HG03432 (cell line): ENCODE results near the gene DBT.
"Not testable (repeated sequence)": the region's sequence is repeated elsewhere in the genome, so short reads cannot be mapped to it uniquely, and the experiment has no call there.

Experiments used
- ATAC-seq: cut with Tn5 transposase; IDR thresholded peaks from one replicate; pipeline ENCODE4 v1.9.1; 2021; ENCODE audit warnings: mild to moderate bottlenecking, moderate library complexity; ENCODE audit not compliant: unreplicated experiment

Gene DBT

DNA sequence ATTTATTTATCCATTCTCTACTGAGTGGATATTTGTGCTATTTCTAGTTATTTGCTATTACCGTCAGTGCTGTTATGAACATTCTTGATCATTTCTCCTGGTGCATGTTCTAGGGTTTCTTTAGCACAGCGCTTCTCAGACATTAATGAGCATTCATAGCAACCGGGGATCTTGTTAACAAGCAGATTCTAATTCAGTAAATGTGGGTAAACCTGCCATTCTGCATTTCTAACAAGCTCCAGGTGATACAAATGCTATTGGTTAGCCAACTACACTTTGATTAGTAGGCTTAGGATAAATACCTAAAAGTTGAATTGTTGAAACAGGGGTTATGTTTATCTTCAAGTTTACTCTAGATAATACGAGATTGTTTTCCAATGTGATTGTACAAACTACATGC lies 3.3 kb upstream of the DBT start:
- ATAC-seq: no peak

DNA sequence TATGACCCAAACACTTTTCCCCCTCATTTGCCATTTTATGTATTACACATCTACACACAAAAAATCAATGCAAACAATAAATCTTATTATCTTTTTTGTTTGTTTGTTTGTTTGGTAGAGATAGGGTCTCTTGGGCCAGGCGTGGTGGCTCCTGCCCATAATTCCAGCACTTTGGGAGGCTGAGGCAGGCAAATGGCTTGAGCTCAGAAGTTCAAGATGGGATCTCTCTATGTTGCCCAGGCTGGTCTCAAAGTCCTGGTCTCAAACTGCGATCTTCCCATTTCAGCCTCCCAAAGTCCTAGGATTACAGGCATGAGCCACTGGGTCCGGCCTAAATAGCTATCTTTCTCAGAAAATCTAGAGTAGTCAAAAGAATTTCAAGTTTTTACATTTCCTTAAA lies 1.2 kb upstream of the DBT start:
- no peak for ATAC-seq

DNA sequence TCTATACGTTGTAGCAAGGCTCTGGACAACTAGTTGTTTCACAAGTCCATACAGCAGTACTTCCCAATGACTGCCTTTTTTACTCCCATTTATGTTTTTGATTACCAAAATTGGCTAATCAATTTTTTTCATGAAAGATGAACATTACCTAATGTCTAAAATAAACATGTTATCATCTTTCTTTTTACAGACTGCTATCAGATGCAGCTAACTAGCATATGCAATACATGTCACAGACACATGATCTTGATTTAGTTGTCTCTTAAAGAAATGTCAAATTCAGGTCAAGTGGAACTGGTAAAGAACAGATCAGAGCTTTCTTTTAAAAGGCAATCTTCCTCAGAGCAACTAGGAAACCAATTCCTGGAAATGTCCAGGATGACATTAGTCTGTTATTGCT lies 630 bp upstream of the DBT start:
- ATAC-seq: no peak

DNA sequence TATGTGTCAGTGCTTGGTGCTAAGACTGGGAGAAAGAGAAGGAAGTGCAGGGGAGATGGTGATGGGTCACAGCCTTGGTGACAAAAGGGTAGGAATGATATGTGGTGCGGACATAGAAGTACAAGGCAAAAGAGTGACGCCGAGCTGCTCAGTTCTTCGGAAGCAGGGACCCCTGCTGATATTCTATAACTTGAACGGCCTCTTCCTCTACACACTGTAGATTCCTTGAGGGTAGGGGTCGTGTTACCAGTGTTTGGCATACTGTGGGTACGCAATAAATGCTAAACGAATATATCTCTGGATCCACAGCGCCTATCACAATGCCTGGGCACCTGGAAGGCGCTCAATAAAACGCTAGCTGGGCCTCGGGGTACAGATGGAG lies 488 bp downstream of the DBT start:
- no peak for ATAC-seq

DNA sequence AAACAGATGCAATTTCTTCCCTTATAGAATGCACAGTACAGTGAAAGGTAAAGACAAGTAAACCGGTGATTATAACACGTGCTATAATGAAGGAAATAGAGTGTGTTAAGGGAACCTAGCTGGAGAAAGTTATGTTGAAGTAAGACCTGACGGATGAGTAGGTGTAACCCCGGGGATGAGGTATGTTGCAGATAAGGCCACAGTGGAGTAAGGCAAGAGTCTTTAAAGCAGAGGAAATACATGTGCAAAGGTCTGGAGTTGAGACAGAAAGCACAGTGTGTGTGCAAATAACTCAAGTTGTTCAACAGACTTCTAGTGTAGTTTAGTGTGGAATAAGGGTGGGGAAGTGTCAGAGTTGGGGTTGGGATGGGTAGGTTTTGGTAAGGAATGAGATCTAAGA lies 2.9 kb downstream of the DBT start:
- ATAC-seq: no peak

DNA sequence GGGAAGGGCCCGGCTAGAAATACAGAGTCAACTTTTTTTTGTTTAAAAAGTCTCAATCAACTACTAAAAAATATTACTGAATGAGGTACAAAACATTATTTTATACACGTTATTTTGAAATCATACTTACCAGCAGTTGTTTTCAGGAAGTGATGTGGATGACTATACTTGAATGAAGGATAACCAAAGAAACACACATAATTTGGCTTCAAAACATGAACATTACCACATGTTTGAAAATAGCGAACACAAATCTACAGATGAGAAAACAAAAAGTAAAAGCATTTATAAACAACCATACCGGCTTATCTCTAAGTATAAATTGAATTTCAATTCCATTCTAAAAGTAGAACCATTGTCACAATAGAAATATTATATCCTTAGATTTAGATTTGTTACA lies 9.0 kb downstream of the DBT start:
- ATAC-seq: no peak

DNA sequence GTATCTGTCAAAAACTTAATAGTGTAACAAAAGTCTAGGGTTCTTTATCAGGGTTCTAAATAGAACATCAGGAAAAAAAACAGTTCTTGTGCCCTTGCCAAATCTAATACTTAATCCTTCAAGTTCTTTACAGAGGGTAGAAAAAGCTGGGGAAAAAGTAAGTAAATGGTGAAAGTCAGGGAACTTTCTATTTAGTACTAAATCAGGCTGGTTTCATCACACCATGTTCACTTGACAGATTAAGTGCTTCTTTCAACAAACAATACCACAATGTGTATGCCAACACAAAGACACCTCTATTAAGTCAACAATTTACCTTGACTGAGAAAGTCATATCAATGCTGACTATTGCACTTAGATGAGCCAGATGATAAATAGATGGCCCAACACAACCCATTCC lies 9.7 kb downstream of the DBT start:
- ATAC-seq: no peak

DNA sequence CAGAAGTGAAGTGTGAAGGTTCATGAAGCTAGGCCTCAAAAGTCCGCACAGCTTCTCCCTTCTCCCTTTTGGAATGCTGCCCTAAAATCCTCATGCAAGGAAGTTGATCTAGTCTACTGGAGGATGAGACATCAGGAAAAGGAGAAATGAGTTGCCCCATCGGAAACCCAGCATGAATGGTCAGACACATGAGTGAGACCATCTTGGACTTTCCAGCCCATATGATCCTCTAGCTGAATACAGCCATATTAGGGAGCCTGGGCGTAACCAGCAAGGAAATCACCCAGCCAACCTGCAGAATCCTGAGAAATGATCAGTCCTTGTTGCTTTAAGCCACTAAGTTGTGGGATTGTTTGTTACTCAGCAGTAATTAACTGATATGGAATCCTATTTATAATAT lies 12.5 kb downstream of the DBT start:
- no peak for ATAC-seq

DNA sequence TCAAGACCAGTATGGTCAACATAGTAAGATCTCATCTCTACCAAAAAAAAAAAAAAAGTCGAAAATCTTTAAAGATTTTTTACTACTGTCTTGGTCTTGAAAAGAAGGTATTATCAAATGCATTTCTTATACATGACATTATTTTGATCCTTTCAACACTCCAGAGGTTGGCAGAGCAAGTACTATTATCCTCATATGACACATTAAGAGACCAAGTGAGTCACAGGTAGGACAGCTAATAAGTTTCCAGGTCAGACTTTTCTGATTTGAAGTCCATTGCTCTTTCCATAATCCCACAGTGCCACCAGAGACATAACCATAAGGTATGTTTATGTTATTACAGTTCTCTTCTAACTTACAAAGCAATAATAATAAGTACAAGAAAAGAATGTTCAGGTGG lies 15.2 kb downstream of the DBT start:
- ATAC-seq: no peak

DNA sequence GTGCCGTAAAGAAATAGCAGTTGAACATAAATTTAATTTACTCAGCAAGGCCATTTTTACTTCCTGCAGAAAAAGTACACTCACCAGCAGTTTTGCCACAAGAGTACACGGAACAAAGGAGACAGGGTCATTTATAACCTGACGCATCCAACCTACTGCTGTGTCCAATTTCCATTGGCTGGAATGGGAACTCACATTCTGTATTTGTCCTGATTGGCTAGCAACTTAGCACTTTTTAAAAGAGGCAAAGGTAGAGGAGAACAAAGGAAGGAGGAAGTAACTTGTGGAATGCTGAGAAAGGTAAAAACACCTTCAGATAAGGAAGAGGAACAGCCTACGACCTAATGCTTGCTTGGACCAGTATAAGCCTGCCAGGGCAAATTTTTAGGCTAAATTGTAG lies 16.1 kb downstream of the DBT start:
- not testable (repeated sequence) for ATAC-seq

DNA sequence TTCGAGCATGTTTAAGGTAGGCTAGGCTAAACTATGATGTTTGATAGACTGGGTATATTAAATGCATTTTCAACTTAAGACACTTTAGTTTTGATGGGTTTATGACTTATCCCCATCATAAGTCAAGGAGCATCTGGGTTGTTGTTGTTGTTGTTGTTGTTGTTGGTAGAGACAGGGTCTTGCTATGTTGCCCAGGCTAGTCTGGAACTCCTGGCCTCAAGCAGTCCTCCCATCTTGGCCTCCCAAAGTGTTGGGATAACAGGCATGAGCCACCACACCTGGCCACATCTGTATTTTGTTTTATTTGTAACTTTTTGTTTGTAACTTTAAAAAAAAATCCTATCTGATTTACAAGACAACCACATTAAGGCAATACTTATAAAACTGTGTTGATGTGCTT lies 17.5 kb downstream of the DBT start:
- no peak for ATAC-seq

DNA sequence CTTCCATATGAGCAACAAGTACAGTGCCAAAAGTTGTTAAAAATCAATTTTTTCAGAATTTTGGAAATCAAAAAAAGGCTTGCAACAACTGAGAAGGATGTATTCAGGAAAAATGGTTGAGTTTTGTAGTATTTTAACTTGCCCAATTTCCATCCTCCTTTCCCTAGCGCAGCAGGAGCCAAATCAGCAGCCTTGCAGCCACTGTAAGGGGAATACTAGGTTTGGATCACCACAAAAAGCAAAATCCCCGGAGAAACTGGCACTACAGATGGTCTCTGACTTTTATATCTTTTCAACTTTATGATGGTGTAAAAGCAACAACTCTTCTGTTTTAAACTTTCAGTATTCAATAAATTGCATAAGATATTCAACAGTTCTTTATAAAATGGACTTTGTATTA lies 17.9 kb downstream of the DBT start:
- ATAC-seq: no peak

DNA sequence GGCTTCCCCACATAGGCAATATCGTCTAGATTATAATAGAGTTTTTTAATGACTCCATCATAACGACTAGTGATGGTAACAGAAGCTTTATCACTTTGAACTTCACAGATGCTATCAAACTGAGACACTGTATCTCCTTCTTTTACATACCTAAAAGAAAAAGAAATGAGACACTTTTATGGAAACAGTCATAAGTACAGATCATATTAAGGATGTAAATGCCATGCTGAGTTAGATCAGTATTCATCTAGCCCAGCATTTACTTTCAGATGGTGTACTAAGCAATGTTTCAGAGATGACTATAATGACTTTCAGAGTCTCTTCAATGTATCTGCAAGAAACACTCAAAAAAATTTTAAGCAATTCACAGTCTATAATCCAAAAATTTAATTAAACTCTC lies 18.9 kb downstream of the DBT start:
- no peak for ATAC-seq

DNA sequence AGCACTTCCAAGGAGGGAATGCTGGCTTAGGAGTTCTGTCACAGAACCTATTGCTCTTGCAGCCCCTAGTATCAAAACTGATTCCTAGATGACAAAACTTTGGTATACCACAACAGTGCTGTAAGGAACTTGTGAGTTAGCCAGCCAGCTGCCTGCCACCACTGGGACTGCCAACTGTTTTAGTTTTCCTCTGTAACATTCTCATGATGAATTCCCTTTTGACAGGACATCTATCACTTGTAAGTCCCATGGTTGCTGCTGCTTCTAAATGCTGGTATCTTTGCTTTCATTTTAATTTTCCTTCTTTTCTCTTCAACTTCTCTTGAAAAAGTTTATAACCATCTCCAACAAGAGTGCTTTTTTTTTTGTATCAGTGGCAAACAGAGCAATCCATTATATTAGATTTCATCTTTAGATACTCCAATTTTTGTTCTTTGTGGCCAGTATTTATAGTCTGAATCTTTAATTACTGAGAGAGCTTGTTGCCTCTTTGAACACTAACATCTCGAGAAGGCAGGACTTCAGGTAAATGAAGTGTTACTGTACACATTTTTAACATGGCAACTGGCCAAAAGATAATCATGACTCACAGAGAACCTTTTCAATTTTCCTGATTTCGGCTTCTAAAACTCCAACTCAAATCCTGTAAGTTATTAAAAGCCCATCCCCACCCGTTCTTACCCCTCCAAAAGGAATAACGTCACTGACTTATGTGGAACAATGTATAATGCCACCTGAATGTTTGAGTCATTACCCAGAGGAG lies 19.8 kb downstream of the DBT start:
- no peak for ATAC-seq

DNA sequence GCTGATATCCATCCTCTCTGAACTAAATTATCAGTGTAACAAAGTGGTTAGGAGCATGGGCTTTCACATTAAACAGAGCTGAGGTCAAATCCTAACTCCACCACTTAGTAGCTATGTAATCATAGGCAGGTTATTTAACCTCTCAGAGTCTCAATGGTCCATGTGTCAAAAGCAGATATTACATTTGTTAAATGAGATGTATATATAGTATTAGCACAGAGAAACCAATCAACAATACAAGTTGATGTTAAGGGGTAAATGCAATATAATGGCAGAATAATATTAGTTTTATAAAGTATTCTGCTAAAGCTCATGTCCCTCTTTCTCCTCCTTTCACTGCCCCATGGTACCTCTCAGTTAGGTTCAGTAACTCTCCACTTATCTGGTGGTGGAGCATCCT lies 27.2 kb downstream of the DBT start:
- no peak for ATAC-seq

DNA sequence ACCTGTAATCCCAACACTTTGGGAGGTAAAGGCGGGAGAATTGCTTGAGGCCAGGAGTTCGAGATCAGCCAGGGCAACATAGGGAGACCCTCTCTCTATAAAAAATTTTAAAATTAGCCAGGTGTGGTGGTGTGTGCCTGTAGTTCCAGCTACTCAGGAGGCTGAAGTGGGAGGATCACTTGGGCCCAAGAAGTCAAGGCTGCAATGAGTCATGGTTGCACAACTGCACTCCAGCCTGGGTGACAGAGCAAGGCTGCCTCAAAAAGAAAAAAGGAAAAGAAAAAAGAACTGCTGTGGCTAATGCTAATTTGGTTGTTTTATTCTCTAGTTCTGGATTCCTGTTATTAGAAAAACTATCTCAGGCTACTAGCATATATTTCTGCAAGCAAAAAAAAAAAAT lies 29.8 kb downstream of the DBT start:
- ATAC-seq: no peak

DNA sequence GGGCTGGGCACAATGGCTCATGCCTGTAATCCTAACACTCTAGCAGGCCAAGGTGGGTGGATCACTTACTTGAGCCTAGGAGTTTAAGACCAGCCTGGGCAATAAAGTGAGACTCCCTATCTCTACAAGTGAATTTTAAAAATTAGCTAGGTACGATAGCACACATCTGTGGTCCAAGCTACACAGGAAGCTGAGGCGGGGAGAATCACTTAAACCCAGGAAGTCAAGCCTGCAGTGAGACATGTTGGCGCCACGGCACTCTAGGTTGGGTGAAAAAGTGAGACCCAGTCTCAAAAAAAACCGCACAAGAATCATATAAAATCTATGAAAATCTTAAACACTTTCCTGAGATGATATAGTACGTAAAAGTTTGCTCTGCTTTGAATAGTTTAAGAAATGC lies 30.2 kb downstream of the DBT start:
- ATAC-seq: no peak

DNA sequence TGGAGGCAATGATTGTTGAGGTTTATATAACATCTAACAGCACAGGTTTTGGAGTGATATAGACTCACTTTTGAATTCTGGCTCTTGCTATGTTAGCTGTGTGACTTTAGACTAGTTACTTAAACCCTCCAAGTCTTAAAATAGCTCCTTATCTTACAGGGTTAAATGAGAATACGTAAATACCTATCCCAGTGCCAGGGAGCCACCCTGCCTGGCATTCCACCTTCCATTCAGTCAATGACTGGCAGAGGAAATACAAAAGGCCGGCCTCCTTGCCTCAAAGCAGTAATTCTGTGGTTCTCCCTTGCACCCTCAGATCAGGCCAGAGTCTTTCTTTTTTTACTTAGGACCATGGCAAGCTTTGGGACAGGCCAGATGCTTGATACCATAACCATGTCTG lies 31.8 kb downstream of the DBT start:
- no peak for ATAC-seq

DNA sequence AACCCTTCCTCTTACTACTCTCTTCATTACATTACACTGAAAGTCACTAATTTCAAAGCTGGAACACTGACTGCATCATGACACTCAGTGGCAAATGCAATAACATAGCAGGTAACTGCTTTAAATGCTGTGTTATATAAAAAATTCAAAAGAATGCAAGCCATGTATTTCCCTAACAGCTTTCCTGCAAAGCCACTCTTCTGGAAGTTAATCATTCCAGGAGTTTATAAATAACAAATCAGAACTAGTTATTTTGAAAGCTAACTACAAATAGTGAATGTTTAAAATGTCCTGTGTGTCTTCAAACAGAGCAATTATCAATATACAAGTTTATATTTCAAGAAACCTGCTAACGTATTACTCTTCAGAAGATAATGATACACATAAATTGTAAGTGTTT lies 34.5 kb downstream of the DBT start:
- no peak for ATAC-seq

DNA sequence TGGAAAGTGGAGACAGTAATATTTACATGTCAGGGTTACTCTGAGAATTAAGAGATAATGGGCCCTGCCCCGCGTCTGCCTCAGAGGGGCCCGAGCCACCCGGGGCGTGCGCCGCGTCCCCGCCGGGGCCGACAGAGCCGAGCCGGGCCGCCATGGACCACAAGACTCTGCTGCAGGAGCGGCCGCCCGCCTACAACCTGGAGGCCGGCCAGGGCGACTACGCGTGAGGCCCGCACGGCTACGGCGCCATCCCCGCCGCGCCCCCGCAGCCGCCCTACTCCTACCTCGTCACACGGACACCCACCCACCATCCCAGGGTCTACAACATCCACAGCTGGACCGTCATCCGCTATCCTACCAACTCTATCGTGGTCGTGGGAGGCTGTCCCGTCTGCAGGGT lies 36.5 kb downstream of the DBT start:
- no peak for ATAC-seq

DNA sequence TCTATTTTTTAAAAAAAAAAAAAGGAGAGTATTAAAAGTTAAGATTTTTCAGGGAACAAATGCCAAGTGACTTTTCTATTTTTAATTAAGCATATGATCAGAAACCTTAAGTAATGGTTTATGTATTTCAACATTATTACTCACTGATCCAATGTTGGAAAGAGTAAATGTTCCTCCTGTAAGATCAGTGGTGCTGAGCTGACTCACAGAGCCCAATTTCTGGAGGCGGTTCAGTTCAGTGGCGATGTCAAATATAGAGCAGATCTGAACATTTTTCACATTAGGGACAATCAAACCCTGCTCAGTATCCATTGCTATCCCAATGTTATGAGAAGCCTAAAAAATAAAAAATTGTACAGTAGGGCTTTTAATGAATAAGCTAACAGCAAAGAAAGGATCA lies 43.3 kb downstream of the DBT start:
- ATAC-seq: no peak

DNA sequence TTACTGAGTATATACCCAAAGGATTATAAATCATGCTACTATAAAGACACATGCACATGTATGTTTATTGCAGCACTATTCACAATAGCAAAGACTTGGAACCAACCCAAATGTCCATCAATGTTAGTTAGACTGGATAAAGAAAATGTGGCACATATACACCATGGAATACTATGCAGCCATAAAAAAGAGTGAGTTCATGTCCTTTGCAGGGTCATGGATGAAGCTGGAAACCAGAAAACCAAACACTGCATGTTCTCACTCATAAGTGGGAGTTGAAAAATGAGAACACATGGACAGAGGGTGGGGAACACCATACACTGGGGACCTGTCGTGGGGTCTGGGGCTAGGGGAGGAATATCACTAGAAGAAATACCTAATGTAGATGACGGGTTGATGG lies 44.0 kb downstream of the DBT start:
- ATAC-seq: not testable (repeated sequence)

DNA sequence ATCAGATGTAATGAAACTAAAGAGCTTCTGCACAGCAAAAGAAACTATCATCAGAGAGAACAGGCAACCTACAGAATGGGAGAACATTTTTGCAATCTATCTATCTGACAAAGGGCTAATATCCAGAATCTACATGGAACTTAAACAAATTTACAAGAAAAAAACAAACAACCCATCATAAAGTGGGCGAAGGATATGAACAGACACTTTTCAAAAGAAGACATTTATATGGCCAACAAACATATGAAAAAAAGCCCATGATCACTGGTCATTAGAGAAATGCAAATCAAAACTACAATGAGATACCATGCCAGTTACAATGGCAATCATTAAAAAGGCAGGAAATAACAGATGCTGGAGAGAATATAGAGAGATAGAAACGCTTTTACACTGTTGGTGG lies 44.5 kb downstream of the DBT start:
- ATAC-seq: not testable (repeated sequence)
